ENCODE measurements around the gene NPPA. TPM values are rescaled to one million over a fixed set of nuclear protein-coding genes. Genes with fewer than 3 reads are reported as not detected.

NPPA gene
- total and polyA plus RNA-seq, 5 donors = 26,185 to 59,291 (median 42,849) TPM

DNA sequence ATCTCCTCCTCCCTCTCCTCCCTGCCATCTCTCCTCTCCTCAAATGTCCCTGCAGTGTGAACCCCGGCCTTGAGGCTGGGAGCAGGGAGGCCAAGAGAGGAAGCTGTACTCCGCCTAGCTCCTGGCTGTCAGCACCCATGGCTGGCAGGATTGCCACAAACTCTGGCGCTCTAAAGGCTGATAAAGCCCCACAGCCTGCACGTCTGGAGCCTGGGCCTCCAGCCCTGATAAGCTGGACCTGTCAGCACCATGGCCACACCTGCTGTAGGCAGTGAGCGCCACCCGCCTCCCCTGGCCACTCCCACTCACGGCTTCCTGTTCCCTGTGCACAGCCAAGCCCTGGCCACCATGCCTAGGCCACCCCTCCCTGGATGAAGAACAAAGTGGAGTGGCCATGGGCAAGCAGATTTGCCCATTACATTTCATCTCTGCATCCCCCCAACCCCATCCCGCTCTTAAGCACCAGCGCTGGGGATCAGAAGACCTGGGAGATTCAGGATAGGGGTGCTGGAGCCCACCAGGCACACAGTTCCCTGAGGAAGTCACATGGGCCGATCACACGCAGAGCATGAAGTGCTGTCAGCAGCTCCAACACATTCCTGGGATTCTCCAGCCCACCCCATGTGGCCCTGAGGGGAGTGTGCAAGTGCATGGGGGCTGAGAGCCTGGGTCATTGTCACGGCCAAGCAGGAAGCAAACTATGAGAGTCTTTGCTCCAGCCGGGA lies 35.4 kb upstream of the NPPA start:
- DNase-seq (peak; percentile 88 to 96 (median 94)), ATAC-seq (peak; percentile 78 to 80)
- intact Hi-C loops (cut with DNase I) = loop anchor here in 1 of 4 donors (10.0 kb wide), 1 partner anchor 228 kb away; the partner anchor contains the start of genes FBXO2 and FBXO44
- H3K4me3 ChIP-seq (ENCODE audit: low read length) = no peak overlapping the region
- no peaks in the 10 kb centered on the region for H3K9me3 ChIP-seq (ENCODE audit: control insufficient read depth, low read length)
- 21% methylated on average over 13 of the region's 13 CpGs for WGBS
- H3K27ac ChIP-seq (ENCODE audit: low read length) = peak overlapping the region; percentile 56
- no peaks in the 10 kb centered on the region for H3K27me3 ChIP-seq (ENCODE audit: control insufficient read depth, insufficient read depth)
- peaks cover 34% of the 10 kb centered on the region for H3K4me1 ChIP-seq (ENCODE audit: control insufficient read depth, insufficient read depth, low read length)

DNA sequence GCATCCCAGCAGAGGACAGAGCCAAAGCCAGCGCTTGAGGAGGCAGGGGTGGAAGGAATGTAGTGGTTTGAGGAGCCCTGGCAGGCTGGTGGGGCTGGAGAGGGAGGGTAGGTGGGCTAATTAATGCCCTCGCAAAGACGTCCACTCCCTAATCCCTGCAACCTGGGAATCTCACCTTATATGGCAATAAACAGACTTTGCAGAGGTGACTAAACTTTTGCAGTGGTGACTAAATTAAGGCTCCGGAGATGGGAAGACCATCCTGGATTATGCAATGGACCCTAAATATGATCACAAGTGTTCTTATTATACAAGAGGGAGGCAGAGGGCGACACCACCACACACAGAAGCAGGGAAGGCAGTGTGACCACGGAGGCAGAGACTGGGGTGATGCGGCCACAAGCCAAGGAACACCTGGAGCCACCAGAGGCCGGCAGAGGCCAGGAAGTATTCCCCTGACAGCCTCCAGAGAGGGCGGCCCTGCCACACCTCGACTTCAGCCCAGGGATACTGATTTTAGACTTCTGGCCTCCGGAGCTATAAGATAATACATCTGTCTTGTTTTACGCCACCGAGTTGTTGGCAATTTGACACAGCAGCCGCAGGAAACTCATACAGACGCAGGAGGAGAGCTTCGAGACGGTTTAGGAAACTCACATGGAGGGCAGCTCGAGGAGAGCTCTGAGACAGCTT lies 34.3 kb upstream of the NPPA start:
- ATAC-seq (no peak), DNase-seq (no peak)
- H3K27me3 ChIP-seq (ENCODE audit: control insufficient read depth, insufficient read depth) = no peaks in the 10 kb centered on the region
- H3K9me3 ChIP-seq (ENCODE audit: control insufficient read depth, low read length) = no peaks in the 10 kb centered on the region
- peaks cover 34% of the 10 kb centered on the region for H3K4me1 ChIP-seq (ENCODE audit: control insufficient read depth, insufficient read depth, low read length)
- peak overlapping the region; percentile 91 for H3K27ac ChIP-seq (ENCODE audit: low read length)
- intact Hi-C loops (cut with DNase I) = loop anchor here in 1 of 4 donors (10.0 kb wide), 1 partner anchor 227 kb away; the partner anchor contains the start of genes FBXO2 and FBXO44
- WGBS = 64% methylated on average over 18 of the region's 18 CpGs
- H3K4me3 ChIP-seq (ENCODE audit: low read length) = no peak overlapping the region

DNA sequence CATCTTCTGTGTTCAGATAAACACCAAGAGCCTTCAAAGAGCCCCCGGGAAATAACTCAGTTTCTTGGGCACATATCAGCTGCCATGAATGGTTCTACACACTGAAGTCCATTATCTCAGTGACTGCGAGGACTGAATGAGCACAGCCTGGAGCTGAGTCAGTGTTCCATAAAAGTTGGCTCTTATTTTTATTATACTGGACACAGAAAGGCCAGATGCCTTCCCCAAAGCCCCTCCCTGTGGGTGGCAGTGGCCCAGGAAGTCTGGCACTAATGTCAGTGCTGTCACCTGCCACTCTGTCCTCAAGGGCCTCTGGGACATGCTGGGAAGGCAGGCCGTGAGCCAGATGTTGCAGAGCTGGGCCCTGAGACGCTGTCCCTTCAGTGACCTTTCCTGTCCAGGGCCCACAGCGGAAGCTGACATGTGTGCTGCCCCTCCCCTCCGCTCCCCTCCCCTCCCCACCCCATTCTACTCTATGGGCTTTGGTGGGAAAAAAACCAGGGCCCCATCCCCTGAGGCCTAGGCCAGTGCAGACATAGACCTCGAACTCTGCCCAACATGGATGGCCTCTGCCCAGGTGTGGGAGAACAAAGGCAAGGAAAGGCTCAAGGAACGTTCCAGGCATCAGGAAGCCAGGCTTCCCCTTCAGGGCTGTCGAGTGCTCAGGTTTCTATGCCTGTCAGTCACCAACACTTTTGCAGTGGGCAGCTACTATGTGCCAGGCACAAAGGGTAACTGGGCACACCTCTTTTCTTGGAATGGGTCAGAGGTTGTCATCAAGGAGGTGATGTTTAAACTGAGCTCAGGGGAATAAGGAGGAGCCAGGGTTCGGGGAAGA lies 33.5 kb upstream of the NPPA start:
- peak; percentile 91 to 96 (median 95) for DNase-seq
- peaks cover 34% of the 10 kb centered on the region for H3K4me1 ChIP-seq (ENCODE audit: control insufficient read depth, insufficient read depth, low read length)
- no peaks in the 10 kb centered on the region for H3K9me3 ChIP-seq (ENCODE audit: control insufficient read depth, low read length)
- no peaks in the 10 kb centered on the region for H3K27me3 ChIP-seq (ENCODE audit: control insufficient read depth, insufficient read depth)
- WGBS = 21% methylated on average over 10 of the region's 10 CpGs
- ATAC-seq = peak; percentile 83 to 85
- peak overlapping the region; percentile 91 for H3K27ac ChIP-seq (ENCODE audit: low read length)
- H3K4me3 ChIP-seq (ENCODE audit: low read length) = no peak overlapping the region
- intact Hi-C loops (cut with DNase I) = loop anchor here in 1 of 4 donors (10.0 kb wide), 1 partner anchor 226 kb away; the partner anchor contains the start of genes FBXO2 and FBXO44

DNA sequence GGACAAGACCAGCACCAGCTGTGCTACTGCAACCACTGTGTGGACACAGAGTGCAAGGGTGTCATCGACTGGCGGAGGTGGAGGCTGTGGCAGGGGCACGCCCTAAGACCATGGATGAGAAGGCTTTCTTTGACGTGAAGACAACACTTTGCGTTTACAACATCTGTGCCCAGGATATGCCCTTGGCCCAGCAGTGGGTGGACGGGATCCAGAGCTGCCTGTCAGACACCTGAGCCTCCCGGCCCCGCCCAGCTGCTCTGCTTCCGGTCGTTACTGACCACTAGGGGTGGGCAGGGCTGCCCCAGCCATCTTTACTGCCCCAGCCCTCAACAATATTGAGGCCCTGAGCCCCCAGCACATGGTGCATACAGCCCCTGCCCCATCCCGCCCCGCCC lies 32.6 kb upstream of the NPPA start:
- intact Hi-C loops (cut with DNase I) = loop anchor here in 1 of 4 donors (10.0 kb wide), 1 partner anchor 225 kb away; the partner anchor contains the start of genes FBXO2 and FBXO44
- Histone ChIP-seq H3K27ac (ENCODE audit: low read length) (peak overlapping the region; percentile 34), H3K9me3 (ENCODE audit: control insufficient read depth, low read length) (no peaks in the 10 kb centered on the region), H3K4me3 (ENCODE audit: low read length) (no peak overlapping the region), H3K27me3 (ENCODE audit: control insufficient read depth, insufficient read depth) (no peaks in the 10 kb centered on the region), H3K4me1 (ENCODE audit: control insufficient read depth, insufficient read depth, low read length) (peaks cover 29% of the 10 kb centered on the region)
- 62% methylated on average over 12 of the region's 12 CpGs for WGBS
- DNase-seq = no peak
- peak in 1 of 2 donors; percentile 4 for ATAC-seq

DNA sequence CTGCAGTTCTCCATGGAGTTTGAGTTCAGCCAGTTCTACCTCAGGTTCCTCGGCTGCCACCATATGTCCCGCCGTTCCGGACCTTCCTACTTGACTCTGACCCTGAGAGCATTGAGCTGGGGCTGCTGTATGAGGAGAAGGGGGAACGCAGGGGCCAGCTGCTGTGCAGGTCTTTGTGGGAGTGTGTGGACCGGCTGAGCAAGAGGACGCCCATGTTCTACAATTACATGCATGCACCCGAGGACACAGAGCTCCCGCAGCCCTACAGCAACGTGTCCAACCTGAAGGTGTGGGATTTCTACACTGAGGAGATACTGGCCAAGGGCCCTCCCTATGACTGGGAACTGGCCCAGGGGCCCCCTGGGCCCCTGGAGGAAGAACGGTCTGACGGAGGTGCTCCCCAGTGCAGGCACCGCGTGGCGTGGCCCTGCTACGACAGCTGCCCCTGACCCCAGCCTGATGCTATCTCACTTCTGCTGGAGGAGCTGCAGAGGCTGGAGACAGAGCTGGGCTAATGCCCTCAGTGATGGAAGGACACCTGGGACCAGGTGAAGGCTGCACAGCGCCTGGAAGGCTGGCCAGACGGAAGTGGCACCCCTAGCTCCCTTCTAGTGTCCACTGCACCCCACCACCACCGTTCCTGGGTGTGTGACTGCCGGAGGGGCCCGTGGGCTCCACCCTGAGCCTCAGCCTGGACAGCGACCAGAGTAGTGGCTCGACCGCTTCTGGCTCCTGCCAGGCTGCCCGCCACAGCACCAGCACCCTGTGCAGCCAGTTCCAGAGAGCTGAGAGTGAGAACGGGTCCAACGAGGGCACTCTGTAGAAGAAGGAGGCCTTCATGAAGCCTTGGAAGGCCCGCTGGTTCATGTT lies 32.0 kb upstream of the NPPA start:
- Histone ChIP-seq H3K9me3 (ENCODE audit: control insufficient read depth, low read length) (no peaks in the 10 kb centered on the region), H3K4me1 (ENCODE audit: control insufficient read depth, insufficient read depth, low read length) (peaks cover 33% of the 10 kb centered on the region), H3K27ac (ENCODE audit: low read length) (peak overlapping the region; percentile 34), H3K4me3 (ENCODE audit: low read length) (no peak overlapping the region), H3K27me3 (ENCODE audit: control insufficient read depth, insufficient read depth) (no peaks in the 10 kb centered on the region)
- intact Hi-C loops (cut with DNase I) = loop anchor here in 1 of 4 donors (10.0 kb wide), 1 partner anchor 225 kb away; the partner anchor contains the start of genes FBXO2 and FBXO44
- DNase-seq (no peak), ATAC-seq (no peak)
- 75% methylated on average over 28 of the region's 28 CpGs for WGBS

DNA sequence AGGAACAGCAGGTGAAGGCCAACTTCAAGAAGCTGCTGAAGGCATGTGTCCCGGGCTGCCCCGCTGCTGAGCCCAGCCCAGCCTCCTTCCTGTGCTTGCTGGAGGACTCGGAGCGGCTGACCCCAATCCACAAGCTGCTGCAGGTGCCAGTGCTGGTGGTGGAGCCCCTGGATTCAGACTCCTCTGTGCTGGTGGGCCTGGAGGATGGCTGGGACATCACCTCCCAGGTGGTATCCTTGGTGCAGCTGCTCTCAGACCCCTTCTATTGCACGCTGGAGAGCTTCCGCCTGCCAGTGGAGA lies 31.3 kb upstream of the NPPA start:
- H3K27ac ChIP-seq (ENCODE audit: low read length) = no peak overlapping the region
- no peaks in the 10 kb centered on the region for H3K27me3 ChIP-seq (ENCODE audit: control insufficient read depth, insufficient read depth)
- H3K9me3 ChIP-seq (ENCODE audit: control insufficient read depth, low read length) = no peaks in the 10 kb centered on the region
- no peak overlapping the region for H3K4me3 ChIP-seq (ENCODE audit: low read length)
- WGBS = 81% methylated on average over 6 of the region's 6 CpGs
- intact Hi-C loops (cut with DNase I) = no loop called here
- no peak for DNase-seq
- ATAC-seq = no peak
- H3K4me1 ChIP-seq (ENCODE audit: control insufficient read depth, insufficient read depth, low read length) = peaks cover 33% of the 10 kb centered on the region

DNA sequence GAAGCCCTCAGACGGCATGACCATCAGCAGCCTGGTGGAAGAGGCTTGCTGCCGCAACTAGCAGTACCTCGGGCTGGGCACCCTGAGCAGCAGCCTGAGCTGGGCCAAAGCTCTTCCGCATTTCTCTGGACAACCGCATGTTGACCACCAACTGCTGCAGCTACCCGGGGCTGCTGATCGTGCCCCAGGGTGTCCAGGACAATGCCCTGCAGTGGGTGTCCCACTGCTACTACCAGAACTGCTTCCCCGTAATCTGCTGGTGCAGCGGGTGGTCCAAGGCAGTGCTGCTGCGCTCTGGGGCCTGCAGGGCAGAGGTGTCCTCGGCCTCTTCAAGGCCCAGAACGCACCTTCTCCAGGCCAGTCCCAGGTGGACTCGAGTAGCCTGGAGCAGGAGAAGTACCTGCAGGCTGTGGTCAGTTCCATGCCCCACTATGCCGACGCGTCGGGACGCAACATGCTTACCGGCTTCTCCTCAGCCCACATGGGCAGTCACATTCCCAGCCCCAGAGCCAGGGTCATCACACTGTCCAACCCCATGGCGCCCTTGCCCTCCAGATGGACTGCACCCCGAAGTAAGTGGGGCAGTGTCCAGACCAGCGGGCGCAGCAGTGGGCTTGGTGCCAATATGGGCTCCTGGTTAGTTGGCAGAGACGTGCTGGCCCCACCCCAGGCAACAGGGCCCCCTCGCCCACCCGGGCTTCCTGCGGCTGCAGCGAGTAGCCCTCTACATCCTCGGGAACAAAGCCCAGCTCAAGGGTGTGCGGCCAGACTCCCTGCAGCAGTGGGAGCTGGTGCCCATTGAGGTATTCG lies 30.7 kb upstream of the NPPA start:
- DNase-seq = peak in 1 of 3 donors; percentile 63
- Histone ChIP-seq H3K4me1 (ENCODE audit: control insufficient read depth, insufficient read depth, low read length) (peaks cover 32% of the 10 kb centered on the region), H3K9me3 (ENCODE audit: control insufficient read depth, low read length) (no peaks in the 10 kb centered on the region), H3K27ac (ENCODE audit: low read length) (no peak overlapping the region), H3K27me3 (ENCODE audit: control insufficient read depth, insufficient read depth) (no peaks in the 10 kb centered on the region), H3K4me3 (ENCODE audit: low read length) (no peak overlapping the region)
- ATAC-seq = no peak
- intact Hi-C loops (cut with DNase I) = no loop called here
- 88% methylated on average over 31 of the region's 31 CpGs for WGBS

DNA sequence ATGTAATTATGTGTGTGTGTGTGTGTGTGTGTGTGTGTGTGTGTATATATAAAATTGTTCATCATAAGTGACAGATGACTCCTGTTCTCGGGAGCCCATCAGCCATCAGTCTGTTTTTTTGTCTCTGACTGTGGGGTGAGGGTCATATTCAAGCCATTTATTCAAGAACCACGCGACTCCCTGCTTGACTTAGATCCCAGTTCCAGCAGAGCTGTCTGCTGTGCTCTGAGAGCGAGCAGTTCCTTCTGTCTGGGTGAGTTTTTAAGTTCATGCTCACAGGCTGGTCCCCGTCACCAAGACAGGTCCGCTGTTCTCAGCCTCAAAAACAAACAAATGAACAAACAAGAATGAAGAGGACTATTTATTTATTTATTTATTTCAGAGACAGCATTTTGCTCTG lies 29.5 kb upstream of the NPPA start:
- H3K9me3 ChIP-seq (ENCODE audit: control insufficient read depth, low read length) = no peaks in the 10 kb centered on the region
- intact Hi-C loops (cut with DNase I) = no loop called here
- H3K4me1 ChIP-seq (ENCODE audit: control insufficient read depth, insufficient read depth, low read length) = peaks cover 24% of the 10 kb centered on the region
- ATAC-seq = no peak
- no peak overlapping the region for H3K4me3 ChIP-seq (ENCODE audit: low read length)
- H3K27ac ChIP-seq (ENCODE audit: low read length) = no peak overlapping the region
- no peaks in the 10 kb centered on the region for H3K27me3 ChIP-seq (ENCODE audit: control insufficient read depth, insufficient read depth)
- DNase-seq = no peak
- 69% methylated on average over 6 of the region's 6 CpGs for WGBS

DNA sequence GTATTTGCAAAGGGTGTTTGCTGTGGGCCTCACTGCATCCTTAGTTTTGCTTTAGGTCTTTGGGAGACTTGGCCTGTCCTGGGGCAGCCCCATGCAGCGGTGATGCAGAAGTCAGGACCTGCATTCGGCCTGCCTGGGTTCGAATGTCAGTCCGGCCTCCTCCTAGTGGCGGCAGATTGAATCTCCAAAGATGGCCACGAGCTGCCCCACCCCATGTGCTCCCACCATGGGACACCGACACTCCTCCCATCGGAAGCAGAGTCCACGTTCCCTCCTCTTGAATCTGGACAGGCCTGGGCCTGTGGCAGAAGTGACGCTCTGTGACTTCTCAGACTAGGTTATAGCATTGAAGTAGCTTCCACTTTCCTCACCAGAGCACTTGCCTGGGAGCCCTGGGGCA lies 27.5 kb upstream of the NPPA start:
- peak overlapping the region; percentile 67 for H3K27ac ChIP-seq (ENCODE audit: low read length)
- H3K9me3 ChIP-seq (ENCODE audit: control insufficient read depth, low read length) = no peaks in the 10 kb centered on the region
- H3K4me3 ChIP-seq (ENCODE audit: low read length) = no peak overlapping the region
- DNase-seq (no peak), ATAC-seq (no peak)
- intact Hi-C loops (cut with DNase I) = no loop called here
- peaks cover 11% of the 10 kb centered on the region for H3K4me1 ChIP-seq (ENCODE audit: control insufficient read depth, insufficient read depth, low read length)
- WGBS = 89% methylated on average over 10 of the region's 10 CpGs
- H3K27me3 ChIP-seq (ENCODE audit: control insufficient read depth, insufficient read depth) = no peaks in the 10 kb centered on the region
